Testis (tissue), 3 donors: ENCODE results near the gene POLR2B. TPM values are rescaled to one million over a fixed set of nuclear protein-coding genes. Genes with fewer than 3 reads are reported as not detected.
A peak's percentile ranks its signal among the peaks of the same experiment; 100 is the strongest.

Experiments
- DNase-seq: peaks from one replicate; pipeline ENCODE4 v3.0.0-alpha.2; 2019
- H3K27ac ChIP-seq, 2 donors: fragments of 200-600 bp; sonication (generic); one replicate each; pipeline ENCODE4 v1.5.1; 2019
- H3K27me3 ChIP-seq: fragments of 200-600 bp; sonication (generic); one replicate; pipeline ENCODE4 v1.5.1; 2019
- H3K36me3 ChIP-seq: fragments of 200-600 bp; sonication (generic); one replicate; pipeline ENCODE4 v1.5.1; 2017; ENCODE audit warnings: low read depth; ENCODE audit errors: missing control alignments
- H3K4me1 ChIP-seq: fragments of 200-600 bp; sonication (generic); one replicate; pipeline ENCODE4 v1.5.1; 2019
- H3K4me3 ChIP-seq, 2 donors: fragments of 200-600 bp; sonication (generic); one replicate each; pipeline ENCODE4 v1.5.1; 2017 to 2019
- H3K9me3 ChIP-seq: fragments of 200-600 bp; sonication (generic); one replicate; pipeline ENCODE4 v1.5.1; 2017
- CTCF ChIP-seq, 3 experiments: fragments of 450-650 bp in 2 of 3; fragments of 200-600 bp in 1 of 3; sonication (generic) in 1 of 3; IDR thresholded peaks; one replicate each; pipeline ENCODE4 v1.5.1; 2016 to 2019; ENCODE audit warnings: antibody characterized with exemption in 3 of 3, mild to moderate bottlenecking in 2 of 3, moderate library complexity in 1 of 3
- POLR2A ChIP-seq: fragments of 450-650 bp; IDR thresholded peaks from one replicate; pipeline ENCODE4 v1.6.1; 2017; ENCODE audit warnings: antibody characterized with exemption, mild to moderate bottlenecking, moderate library complexity
- WGBS, 2 donors: methylation state at CpG; one replicate each; pipeline ENCODE4 v1.1.5; 2018; 5-methylcytosine and 5-hydroxymethylcytosine counted together
- intact Hi-C: fragments of 100-400 bp; cut with DNase I; formaldehyde crosslinking; loops from one replicate; pipeline ENCODE4 v1.15.1; 2023; ENCODE audit warnings: low total_unique reads
- polyA plus RNA-seq: library from polyadenylated mRNA; stranded (reverse); fragments of 350-450 nt; fragmentation: Illumina TruSeq; extraction: RNeasy Lipid Tissue Mini Kit (QIAGEN cat#74804); gene quantifications from one replicate; pipeline ENCODE4 v1.2.3, GENCODE V29; 2014; ENCODE audit warnings: low read depth, low replicate concordance; ENCODE audit not compliant: insufficient read depth
- total RNA-seq, 2 donors: library from RNA; depleted of rRNA; stranded (reverse); fragments of >200 nt; gene quantifications; one replicate each; pipeline ENCODE4 v1.2.3, GENCODE V29; 2016

Gene POLR2B
- total and polyA plus RNA-seq, 3 donors from 2014 or later: 81.8 to 104 (median 81.8) TPM

GRCh38 chr4:57061395-57061794, 82.7 kb downstream of the POLR2B start:
- Histone ChIP-seq H3K4me1 (peaks cover 51% of the 10 kb centered on the region), H3K27me3 (no peaks in the 10 kb centered on the region), H3K4me3 (no peak overlapping the region), H3K36me3 (no peaks in the 10 kb centered on the region), H3K27ac (peak overlapping the region in 1 of 2 donors; percentile 62), H3K9me3 (no peaks in the 10 kb centered on the region)
- intact Hi-C loops: loop anchor here (10.0 kb wide), 1 partner anchor 53 kb away; the partner anchor contains the start of gene IGFBP7
- TF ChIP-seq CTCF (IDR thresholded peaks at IDR 0.05) (no peak), POLR2A (no peak)
- WGBS, 2 donors: 52 to 63% methylated on average over 5 of the region's 5 CpGs
- DNase-seq: no peak

- Histone ChIP-seq H3K4me3 (no peak overlapping the region), H3K27me3 (no peaks in the 10 kb centered on the region), H3K9me3 (no peaks in the 10 kb centered on the region), H3K36me3 (no peaks in the 10 kb centered on the region), H3K27ac (peak overlapping the region in 1 of 2 donors; percentile 62), H3K4me1 (peaks cover 47% of the 10 kb centered on the region)
- 70 to 75% methylated on average over 1 of the region's 1 CpG for WGBS, 2 donors
- intact Hi-C loops: loop anchor here (10.0 kb wide), 1 partner anchor 51 kb away; the partner anchor contains the start of gene IGFBP7
- TF ChIP-seq POLR2A (no peak), CTCF (IDR thresholded peaks at IDR 0.05) (no peak)
- no peak for DNase-seq
These were observed 84.8 kb downstream of the POLR2B start for GRCh38 chr4:57063518-57063917.

- DNase-seq: no peak
- Histone ChIP-seq H3K27ac (peak overlapping the region; percentile 53 to 62), H3K36me3 (no peaks in the 10 kb centered on the region), H3K4me1 (peaks cover 47% of the 10 kb centered on the region), H3K9me3 (no peaks in the 10 kb centered on the region), H3K27me3 (no peaks in the 10 kb centered on the region), H3K4me3 (no peak overlapping the region)
- WGBS, 2 donors: 41 to 51% methylated on average over 2 of the region's 2 CpGs
- no peak for TF ChIP-seq CTCF (IDR thresholded peaks at IDR 0.05)
- TF ChIP-seq POLR2A: no peak
- intact Hi-C loops: loop anchor here (10.0 kb wide), 1 partner anchor 51 kb away; the partner anchor contains the start of gene IGFBP7
These were observed 85.4 kb downstream of the POLR2B start for GRCh38 chr4:57064120-57064519.

GRCh38 chr4:57064811-57065711, 86.4 kb downstream of the POLR2B start:
- intact Hi-C loops: loop anchor here (10.0 kb wide), 1 partner anchor 50 kb away; the partner anchor contains the start of gene IGFBP7
- H3K27ac ChIP-seq: peak overlapping the region; percentile 53 to 62
- H3K9me3 ChIP-seq: no peaks in the 10 kb centered on the region
- 8 to 32% methylated on average over 20 of the region's 20 CpGs for WGBS, 2 donors
- H3K27me3 ChIP-seq: no peaks in the 10 kb centered on the region
- peak; percentile 78 for DNase-seq
- H3K36me3 ChIP-seq: no peaks in the 10 kb centered on the region
- peaks cover 45% of the 10 kb centered on the region for H3K4me1 ChIP-seq
- H3K4me3 ChIP-seq: no peak overlapping the region
- TF ChIP-seq POLR2A (no peak), CTCF (IDR thresholded peaks at IDR 0.05) (no peak)
